Esophagus muscularis mucosa (tissue), 3 donors: ENCODE data around the gene IP6K3.

Experiments
- CTCF ChIP-seq, 3 experiments: fragments of 200-600 bp in 2 of 3; fragments of 450-650 bp in 1 of 3; sonication (generic) in 2 of 3; IDR thresholded peaks; one replicate each; pipeline ENCODE4 v1.5.1; 2017 to 2019; ENCODE audit warnings: antibody characterized with exemption in 3 of 3, mild to moderate bottlenecking in 2 of 3, moderate library complexity in 1 of 3
- POLR2A ChIP-seq: fragments of 450-650 bp; IDR thresholded peaks from one replicate; pipeline ENCODE4 v1.6.1; 2017; ENCODE audit warnings: antibody characterized with exemption, moderate library complexity, mild to moderate bottlenecking, low read depth

GRCh38 chr6:33708516-33709204 lies 38.0 kb downstream of the IP6K3 start:
- TF ChIP-seq POLR2A (no peak), CTCF (IDR thresholded peaks at IDR 0.05) (no peak)
